ENCODE measurements around the gene DUSP9.

The DUSP9 gene

DNA sequence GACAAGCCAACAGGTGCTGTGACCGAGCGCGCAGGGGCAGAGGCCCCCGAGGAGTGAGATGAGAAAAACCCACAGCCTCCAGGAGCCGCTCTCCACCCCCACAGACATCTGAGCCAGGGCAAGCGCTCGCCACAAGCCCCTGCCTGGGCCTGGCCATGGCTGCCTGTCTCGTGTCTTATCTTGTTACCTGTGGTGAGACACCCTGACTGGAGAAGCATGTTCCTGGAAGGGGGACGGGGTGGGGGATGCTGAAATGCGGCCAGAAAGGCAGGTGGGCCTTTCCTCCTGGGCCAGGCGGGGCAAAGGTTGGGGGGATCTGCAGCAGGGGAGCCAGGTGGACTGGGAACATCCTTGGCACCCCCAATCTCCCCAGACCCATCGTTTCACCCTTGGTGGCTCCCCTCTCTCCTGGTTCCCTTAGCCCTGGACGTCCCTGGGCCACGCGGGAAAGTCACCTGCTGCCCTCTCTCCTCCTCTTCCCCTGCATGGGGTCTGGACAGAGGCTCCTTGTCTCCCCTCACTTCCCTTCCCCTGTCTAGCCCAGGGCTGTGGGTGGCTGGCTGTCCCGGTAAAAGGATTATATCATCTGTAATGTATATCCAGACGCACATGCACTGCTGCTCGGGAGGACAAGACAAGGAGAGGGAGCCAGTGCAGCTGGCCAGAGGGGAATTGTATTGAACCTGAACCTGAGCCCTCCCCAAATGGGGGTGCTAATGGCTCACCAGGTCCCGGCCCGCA lies 8.4 kb upstream of the DUSP9 start:
- no peak for TF ChIP-seq TAF1 (IDR thresholded peaks at IDR 0.05; ENCODE audit: borderline replicate concordance, insufficient read depth, low read length)
- no peak for TF ChIP-seq POLR2AphosphoS5 (IDR thresholded peaks at IDR 0.05; ENCODE audit: low read depth, low read length)
- TF ChIP-seq, protein P1, sequence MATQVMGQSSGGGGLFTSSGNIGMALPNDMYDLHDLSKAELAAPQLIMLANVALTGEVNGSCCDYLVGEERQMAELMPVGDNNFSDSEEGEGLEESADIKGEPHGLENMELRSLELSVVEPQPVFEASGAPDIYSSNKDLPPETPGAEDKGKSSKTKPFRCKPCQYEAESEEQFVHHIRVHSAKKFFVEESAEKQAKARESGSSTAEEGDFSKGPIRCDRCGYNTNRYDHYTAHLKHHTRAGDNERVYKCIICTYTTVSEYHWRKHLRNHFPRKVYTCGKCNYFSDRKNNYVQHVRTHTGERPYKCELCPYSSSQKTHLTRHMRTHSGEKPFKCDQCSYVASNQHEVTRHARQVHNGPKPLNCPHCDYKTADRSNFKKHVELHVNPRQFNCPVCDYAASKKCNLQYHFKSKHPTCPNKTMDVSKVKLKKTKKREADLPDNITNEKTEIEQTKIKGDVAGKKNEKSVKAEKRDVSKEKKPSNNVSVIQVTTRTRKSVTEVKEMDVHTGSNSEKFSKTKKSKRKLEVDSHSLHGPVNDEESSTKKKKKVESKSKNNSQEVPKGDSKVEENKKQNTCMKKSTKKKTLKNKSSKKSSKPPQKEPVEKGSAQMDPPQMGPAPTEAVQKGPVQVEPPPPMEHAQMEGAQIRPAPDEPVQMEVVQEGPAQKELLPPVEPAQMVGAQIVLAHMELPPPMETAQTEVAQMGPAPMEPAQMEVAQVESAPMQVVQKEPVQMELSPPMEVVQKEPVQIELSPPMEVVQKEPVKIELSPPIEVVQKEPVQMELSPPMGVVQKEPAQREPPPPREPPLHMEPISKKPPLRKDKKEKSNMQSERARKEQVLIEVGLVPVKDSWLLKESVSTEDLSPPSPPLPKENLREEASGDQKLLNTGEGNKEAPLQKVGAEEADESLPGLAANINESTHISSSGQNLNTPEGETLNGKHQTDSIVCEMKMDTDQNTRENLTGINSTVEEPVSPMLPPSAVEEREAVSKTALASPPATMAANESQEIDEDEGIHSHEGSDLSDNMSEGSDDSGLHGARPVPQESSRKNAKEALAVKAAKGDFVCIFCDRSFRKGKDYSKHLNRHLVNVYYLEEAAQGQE (IDR thresholded peaks at IDR 0.05; ENCODE audit: insufficient read depth in 1 of 2, low read depth in 2 of 2, low read length in 2 of 2) = no peak
- no peak for TF ChIP-seq SIN3A (IDR thresholded peaks at IDR 0.05; ENCODE audit: borderline replicate concordance, insufficient read depth, low read length)
- no peak for TF ChIP-seq FOXP2 (optimal IDR thresholded peaks at IDR 0.05; ENCODE audit: borderline replicate concordance, extremely low read depth, extremely low read length, insufficient read depth)

DNA sequence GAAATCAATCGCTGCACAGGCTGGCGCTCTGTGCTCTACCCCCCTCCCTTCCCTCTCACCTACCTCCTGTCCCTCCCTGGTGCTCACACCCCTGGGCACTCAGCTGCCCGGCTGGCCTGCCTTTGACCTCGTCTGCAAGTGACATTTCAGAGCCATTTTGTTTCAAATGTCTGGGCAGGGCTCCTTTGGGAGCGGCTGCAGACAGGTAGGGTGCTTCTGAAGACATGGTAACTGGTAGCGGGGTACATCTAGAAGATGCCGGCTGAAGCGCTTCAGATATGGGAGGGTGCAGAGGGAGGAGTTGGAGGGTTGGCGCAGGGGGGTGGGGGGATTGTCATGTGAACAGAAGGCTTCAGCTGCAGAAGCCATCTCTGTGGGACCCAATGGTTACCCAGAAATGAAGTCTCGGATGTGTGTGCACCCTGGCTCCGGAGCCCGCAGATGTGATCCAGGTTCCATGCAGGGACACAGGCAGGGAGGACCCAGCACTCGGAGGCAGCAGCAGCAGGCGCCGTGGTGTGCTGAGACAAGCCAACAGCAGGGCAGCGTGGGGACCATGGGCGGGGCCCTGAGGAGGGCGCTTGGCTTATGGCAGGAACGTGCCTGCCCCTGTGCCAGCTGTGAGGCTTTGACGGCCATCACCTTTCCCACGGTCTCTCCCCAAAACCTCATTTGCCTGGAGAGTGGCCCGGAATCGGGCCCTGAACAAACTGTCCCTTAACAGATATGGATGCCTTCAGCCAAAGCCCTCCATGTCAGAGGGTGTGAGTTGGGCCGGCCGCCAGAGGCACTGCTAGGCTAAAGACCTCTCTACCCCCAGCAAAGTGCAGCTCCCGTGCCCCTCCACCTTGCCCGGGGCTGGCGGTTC lies 7.6 kb upstream of the DUSP9 start:
- TF ChIP-seq FOXP2 (optimal IDR thresholded peaks at IDR 0.05; ENCODE audit: borderline replicate concordance, extremely low read depth, extremely low read length, insufficient read depth) (no peak), SIN3A (IDR thresholded peaks at IDR 0.05; ENCODE audit: borderline replicate concordance, insufficient read depth, low read length) (no peak), TAF1 (IDR thresholded peaks at IDR 0.05; ENCODE audit: borderline replicate concordance, insufficient read depth, low read length) (no peak)
- TF ChIP-seq, protein P1 (IDR thresholded peaks at IDR 0.05; ENCODE audit: insufficient read depth in 1 of 2, low read depth in 2 of 2, low read length in 2 of 2) = no peak

DNA sequence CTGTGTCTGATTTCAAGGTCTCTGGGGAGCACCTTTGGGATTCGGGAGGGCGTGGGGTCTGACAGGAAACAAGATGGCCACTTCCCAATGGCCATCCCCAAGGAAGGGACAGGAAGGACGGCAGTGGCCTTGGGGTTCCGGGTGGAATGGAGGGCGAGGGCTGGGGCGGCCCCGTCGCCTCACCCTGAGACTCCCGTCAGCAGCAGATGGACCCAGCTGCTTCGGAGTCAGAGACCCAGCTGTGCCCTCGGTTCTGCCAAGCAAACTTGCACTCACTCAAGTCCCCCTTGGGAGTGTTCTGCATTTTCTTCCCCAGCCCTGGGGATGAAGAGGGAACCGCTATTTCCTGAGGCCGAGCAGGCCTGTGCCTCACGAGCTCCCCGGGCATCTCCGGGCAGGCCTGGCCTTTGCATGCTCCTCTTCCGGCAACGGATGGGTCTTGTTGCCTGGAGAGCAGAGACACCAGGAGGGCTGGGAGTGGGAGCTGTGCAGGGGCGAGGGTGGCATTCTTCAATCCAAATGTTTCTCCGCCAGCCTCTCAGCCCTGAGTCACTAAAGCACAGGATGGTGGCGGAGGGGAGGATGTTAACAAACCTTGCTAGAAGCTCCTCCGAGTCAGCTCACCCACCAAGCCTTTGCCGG lies 6.8 kb upstream of the DUSP9 start:
- no peak for TF ChIP-seq POLR2AphosphoS5 (IDR thresholded peaks at IDR 0.05; ENCODE audit: low read depth, low read length)
- no peak for TF ChIP-seq SIN3A (IDR thresholded peaks at IDR 0.05; ENCODE audit: borderline replicate concordance, insufficient read depth, low read length)
- TF ChIP-seq FOXP2 (optimal IDR thresholded peaks at IDR 0.05; ENCODE audit: borderline replicate concordance, extremely low read depth, extremely low read length, insufficient read depth) = no peak
- TF ChIP-seq TAF1 (IDR thresholded peaks at IDR 0.05; ENCODE audit: borderline replicate concordance, insufficient read depth, low read length) = no peak
- TF ChIP-seq, protein P1 (IDR thresholded peaks at IDR 0.05; ENCODE audit: insufficient read depth in 1 of 2, low read depth in 2 of 2, low read length in 2 of 2) = no peak

DNA sequence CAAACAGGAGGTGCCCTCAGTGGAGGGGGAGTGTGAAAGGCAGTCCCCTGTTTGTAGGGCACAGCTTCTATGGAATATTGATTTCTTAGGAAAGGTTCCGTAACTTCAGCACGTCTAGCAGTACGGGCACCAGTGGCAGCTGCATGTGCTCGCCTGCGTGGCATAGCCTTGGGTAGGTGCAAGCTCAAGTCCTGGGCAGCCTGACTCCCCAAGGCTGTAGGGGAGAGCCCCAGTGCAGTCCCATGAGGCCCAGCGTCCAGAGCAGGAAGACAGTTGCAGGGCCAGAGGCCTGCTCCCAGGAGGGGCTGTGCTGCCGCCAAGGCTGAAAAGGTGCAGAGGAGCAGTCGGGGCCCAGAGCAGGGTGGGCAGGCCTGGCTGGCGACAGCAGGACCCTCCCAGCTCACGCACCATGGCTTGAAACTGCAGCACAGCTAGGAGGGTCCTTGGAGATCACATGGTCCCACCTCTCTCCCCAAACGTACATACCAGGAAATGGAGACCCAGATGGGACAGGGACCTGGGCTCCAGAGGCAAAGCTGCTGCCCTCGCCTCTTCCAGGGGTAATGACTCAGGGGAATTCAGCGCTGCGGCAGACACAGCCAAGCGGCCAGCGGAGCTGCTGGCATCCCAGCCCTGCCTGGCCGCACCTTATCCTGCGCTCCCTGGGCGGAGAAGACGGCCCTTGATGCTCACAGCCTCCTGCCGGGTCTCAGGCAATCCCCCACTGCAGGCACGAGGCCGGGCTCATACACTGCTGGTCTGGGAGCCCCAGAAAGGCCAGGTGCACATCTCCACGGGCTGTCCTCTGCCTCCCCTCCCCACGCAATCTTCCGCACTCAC lies 6.0 kb upstream of the DUSP9 start:
- no peak for TF ChIP-seq TAF1 (IDR thresholded peaks at IDR 0.05; ENCODE audit: borderline replicate concordance, insufficient read depth, low read length)
- TF ChIP-seq, protein P1 (IDR thresholded peaks at IDR 0.05; ENCODE audit: insufficient read depth in 1 of 2, low read depth in 2 of 2, low read length in 2 of 2) = no peak
- TF ChIP-seq SIN3A (IDR thresholded peaks at IDR 0.05; ENCODE audit: borderline replicate concordance, insufficient read depth, low read length) = no peak
